Left ventricle myocardium superior (tissue), 1 donor: ENCODE measurements around the gene POU4F1. TPM values are rescaled to one million over a fixed set of nuclear protein-coding genes. Genes with fewer than 3 reads are reported as not detected.

ENCODE experiments used
- ATAC-seq: fragments of 200-7000 bp; cut with Tn5 transposase; one replicate; pipeline ENCODE4 v1.9.1; 2020; ENCODE audit warnings: mild to moderate bottlenecking, moderate library complexity
- DNase-seq: peaks from one replicate; pipeline ENCODE4 v3.0.0-alpha.2; 2020
- intact Hi-C: fragments of 100-400 bp; cut with micrococcal nuclease; formaldehyde crosslinking; loops from one replicate; pipeline ENCODE4 v1.11.0; 2022
- total RNA-seq: library from RNA; stranded (reverse); fragmentation: NEBNext Ultra II Directional; extraction: Animal tissue kit (Norgen Biotek cat#: 25700); gene quantifications from one replicate; pipeline ENCODE4 v1.2.1, GENCODE V29; 2021
- donor health status: DM: no; HTN: yes; CAD: no; lungs with severe emphysema.

The POU4F1 gene
- total RNA-seq, 1 donor from 2014 or later = not detected

- ATAC-seq (no peak), DNase-seq (no peak)
- intact Hi-C loops = no loop called here
Observed at GRCh38 chr13:78608252-78608687, 4.9 kb upstream of the POU4F1 start.

DNA sequence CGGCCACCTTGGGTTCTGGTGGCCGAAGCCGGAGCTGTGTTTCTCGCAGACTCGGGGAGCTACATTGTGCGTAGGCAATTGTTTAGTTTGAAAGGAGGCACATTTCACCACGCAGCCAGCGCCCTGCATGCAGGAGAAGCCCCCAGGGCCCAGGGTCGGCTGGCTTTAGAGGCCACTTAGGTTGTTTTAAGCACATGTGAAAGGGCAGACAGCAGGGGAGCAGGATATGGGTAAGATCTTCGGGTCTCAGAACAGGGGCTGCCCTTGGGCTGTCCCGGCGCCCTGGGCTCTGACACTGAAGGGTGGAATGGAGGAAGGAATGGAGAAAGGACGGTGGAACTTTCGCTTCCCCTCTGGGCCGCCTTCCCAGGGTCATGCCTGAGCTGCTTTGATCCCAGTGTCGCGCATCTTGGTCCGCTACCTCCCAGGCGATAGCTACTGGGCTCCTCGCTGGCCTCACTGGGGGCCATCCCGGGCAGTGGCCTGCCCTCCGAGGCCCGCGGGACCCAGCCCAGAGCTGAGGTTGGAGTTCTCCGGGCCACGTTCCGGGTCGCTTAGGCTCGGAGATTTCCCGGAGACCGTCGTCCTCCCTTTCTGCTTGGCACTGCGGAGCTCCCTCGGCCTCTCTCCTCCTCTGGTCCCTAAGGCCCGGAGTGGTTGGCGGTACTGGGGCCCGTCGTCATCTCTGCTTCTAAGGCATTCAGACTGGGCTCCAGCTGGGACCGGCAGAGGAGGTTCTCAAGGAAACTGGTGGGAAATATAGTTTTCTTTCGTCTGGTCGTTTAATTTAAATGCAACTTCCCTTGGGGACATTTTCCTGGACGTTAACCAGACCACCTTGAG is 4.3 kb upstream of the POU4F1 start:
- intact Hi-C loops = no loop called here
- no peak for DNase-seq
- ATAC-seq = no peak

- intact Hi-C loops = no loop called here
- ATAC-seq (no peak), DNase-seq (no peak)
Observed at GRCh38 chr13:78606471-78607408, 3.4 kb upstream of the POU4F1 start.

DNA sequence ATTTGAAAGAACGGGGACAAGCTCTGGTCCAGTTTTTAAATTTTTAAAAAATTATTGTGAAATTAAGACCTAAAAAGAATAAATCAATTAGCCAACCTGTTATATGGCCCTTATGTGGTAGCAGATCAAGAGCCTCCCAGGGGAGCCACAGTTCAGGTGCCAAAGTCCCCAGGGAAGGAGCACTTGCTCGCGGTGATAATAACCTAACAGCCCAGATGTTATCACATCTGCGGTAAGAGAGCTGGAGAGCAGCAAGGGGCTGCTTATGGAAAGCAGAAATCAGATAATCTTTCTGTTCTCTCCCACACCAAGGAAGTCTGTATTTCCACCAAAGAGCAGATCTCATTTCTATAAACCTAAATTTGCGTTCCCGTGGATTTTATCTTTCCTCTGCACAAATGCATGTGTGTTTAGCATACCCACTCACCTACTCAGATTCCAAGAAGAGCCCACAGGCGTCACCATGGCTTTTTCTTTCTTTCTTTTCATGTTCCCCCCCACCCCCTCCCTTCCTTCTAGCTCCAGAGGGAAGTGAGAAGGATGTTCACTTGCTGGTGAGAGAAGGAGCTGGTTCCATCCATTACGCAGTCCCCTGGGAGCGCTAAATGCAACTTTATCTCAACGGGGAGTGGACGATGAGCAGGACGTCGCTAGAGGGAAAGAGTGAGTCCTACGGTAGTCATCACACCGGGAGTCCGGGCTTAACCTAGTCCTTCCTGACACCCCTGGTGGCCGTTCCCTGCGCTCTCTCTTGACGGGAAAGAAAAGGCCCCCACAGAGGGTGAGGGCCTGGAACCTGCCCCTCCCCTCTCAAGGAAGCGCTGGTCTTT is 1.6 kb upstream of the POU4F1 start:
- intact Hi-C loops = no loop called here
- DNase-seq = no peak
- ATAC-seq = no peak

- DNase-seq (no peak), ATAC-seq (no peak)
- intact Hi-C loops = no loop called here
Observed at GRCh38 chr13:78602561-78603239, 652 bp downstream of the POU4F1 start.

DNA sequence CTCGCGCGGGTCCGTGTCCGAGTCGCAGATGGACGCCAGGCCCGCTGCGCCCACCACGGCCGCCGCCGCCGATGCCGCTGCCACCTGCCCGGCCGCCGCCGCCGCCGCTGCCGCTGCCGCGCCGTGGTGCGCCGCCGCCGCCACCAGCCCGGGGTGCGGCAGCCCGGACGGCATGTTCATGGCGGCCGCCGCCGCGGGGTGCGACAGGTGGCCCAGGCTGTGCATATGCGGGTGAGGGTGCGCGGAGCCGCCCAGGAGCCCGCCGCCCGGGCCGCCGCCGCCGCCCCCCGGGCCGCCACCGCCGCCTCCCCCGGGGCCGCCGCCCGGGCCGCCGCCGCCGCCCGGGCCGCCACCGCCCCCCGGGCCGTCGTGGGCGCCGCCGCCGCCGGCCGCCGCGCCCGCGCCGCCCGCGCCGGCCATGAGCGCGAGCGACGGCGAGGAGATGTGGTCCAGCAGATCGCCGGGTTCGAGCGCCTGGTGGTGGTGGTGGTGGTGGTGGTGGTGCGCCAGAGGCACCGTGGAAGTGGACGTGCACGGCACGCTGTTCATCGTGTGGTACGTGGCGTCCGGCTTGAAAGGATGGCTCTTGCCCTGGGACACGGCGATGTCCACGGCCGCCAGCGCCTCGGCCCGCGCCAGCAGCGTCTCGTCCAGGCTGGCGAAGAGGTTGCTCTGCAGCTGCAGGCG is 1.3 kb downstream of the POU4F1 start:
- ATAC-seq (no peak), DNase-seq (no peak)
- intact Hi-C loops = no loop called here

- DNase-seq = no peak
- intact Hi-C loops = no loop called here
- no peak for ATAC-seq
Observed at GRCh38 chr13:78601124-78601873, 2.1 kb downstream of the POU4F1 start.

DNA sequence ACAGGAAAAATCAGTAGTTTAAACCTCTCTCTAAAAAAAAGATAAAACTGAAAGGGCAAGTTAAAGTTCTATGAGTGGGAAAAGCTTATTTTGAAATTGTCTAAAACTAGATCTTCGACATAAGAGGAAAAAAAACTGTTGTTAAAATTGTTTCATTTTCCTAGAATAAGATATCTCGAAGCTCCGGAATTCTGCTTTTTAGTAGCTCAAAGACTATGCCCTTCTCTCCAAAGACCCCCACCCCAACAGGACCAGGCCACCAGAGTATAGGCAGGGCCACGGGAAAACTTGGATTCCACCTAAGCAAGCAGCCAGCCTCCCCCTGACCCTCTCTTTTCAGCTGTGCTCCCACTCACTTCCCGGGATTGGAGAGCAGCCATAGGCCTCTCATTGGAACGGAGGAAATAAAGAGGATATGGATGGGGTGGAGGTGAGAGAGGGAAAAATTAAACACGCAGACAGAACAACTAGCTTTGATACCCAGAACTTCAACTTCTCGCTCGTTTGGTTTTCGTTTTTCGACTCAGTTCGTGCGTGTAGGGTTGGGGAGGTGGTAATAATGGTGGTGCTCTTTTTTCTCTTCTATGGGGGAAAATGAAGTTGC is 3.0 kb downstream of the POU4F1 start:
- intact Hi-C loops = no loop called here
- DNase-seq = no peak
- ATAC-seq = no peak

DNA sequence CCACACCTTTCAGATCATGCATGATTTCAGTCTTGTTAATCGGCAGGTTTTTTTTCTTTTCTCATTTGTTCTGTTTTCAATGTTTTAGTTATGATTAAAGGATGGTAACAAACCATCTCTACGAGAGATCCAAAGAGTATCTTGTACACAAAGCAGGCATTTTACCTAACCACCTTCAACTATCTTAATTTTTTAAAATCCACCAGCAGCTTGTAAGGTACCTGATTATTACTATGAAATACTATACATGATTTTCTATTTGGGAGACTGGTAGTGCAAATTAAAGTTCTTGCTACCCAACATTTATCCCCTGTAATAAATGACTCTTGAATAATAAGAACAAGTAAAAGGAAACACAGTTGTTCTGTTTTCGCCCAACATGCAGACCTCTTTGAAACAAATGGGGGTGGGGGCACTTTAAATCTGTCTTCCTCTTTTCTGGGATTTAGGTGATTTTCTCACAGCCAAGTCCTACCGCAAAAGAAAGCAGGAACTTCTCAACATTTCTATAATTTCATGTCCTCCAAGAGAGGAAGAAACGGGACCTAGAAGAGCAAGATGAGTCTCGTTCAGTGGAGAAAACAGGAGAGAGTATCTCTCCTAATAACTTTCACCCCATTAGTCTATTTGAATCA is 3.6 kb downstream of the POU4F1 start:
- intact Hi-C loops = no loop called here
- DNase-seq (no peak), ATAC-seq (no peak)

GRCh38 chr13:78598966-78599644 is 4.2 kb downstream of the POU4F1 start:
- DNase-seq = no peak

DNA sequence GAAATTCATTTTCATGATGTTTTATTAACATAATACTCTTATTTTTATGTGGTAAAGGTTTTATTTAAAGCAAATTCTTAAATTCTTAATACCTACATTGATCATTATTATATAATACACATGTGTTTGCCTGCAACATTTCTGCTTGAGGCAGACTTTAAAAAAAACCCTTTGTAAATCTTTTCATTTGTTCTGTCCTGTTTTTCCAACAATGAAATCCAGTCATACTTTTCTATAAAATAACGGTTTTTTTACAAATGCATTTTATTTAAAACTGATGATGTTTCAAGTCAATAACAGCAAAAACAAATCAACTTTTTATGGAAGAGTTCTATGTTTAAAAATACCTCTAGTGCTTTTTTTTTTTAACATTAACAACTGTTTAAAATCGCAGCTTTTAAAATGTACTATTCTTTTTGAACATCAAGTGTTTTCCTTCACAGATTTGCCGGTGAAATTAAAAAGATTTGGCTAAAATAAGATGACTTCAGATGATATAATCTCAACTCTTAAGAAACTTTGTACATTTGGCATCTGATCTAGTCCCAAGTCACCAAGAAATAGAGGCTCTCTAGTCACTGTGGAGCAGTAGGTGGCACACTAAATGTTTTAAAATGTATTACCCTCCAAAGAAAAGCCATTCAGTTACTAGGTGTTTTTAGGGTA is 5.1 kb downstream of the POU4F1 start:
- no peak for ATAC-seq
- intact Hi-C loops = no loop called here
- DNase-seq = no peak

More at GRCh38 chr13:78598966-78599644, 4.2 kb downstream of the POU4F1 start:
- intact Hi-C loops = no loop called here
- ATAC-seq = no peak

DNA sequence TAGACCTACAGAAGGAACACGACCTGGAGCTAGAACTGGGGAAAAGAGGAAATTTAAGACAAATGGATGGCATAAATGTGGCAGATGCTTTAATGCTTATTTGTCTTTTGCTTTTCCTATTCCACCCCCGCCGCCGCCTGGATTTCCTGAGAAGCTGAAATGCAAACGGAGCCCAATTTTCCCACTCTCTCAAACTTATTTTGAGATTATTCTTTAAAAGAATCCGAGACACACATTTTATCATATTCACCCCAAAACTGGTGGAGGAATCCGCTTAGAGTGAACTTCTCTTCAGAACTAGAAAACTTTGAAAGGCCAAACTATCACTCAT is 5.8 kb downstream of the POU4F1 start:
- intact Hi-C loops = no loop called here
- DNase-seq (no peak), ATAC-seq (no peak)

DNA sequence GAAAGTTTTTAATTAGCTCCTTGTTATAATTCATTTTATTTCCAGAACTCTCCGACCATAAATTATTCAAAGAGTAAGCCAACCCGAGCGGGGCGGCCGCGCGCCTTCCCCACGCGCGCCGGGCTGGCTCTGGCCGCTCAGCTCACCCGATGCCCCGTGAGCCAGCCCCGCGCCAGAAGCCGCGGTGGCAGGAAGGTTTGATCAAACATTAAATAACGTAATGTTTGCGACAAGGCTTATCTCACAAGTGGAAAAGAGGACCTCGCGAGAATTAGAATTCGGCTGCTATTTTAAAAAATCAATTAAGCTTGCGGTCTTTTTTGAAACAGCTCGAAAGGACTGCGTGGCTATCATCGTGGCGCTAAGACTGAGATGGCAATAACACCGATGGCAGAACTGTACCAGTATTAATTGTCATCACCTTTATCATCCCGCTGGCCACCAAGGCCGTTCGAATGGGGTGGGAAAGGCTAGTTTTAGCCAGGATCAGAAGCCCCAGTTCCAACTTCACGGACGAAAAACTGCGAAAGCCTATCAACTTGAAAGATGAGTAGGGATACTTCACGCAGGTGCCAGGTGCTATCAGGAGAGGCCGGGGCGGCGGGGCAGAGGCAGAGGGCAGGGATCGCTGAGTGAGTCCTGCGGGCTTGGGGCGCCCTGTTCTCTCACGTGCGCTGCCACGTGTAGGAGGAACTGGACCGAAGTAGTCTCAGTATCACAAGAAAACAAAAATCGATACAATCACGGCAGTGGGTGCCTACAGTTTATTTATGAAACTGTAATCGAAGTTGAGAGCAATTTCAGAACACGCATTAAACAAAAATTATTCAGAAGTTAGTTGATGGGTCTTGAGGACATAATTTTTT is 6.4 kb downstream of the POU4F1 start:
- ATAC-seq (no peak), DNase-seq (no peak)
- intact Hi-C loops = no loop called here

DNA sequence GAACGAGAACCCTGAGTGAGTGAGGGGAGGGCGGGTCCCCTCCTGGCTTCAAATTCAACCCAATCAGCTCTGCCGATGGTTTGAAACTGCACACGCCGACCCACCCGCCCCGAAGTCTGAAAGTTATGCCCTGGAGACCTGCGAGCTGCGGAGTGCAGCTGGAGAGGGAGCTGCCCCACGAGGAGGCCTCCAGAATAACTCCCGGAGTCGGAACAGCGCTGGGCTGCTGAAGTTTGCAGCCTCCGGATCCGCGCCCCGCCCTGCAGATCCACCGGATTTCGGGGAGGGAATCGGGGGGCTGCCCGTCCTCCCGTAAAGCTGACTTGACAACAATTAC is 7.0 kb downstream of the POU4F1 start:
- DNase-seq (no peak), ATAC-seq (no peak)
- intact Hi-C loops = no loop called here
